K562 (cell line): Measurements from ENCODE around the gene TRNP1. TPM values are rescaled to one million over a fixed set of nuclear protein-coding genes. Genes with fewer than 3 reads are reported as not detected.

Experiments used
- ATAC-seq: fragments of 200-7000 bp; cut with Tn5 transposase; 3 replicates; pipeline ENCODE4 v1.9.1; 2020; ENCODE audit warnings: moderate library complexity
- BruUV-seq: library from RNA; stranded (reverse); fragments of 400-500 nt; replicated peaks from 2 replicates; lab custom pipeline; 2021; lab: Mats Ljungman, UMichigan
- CTCF ChIA-PET: fragments of 300-600 bp; formaldehyde crosslinking; extraction: SDS; loops from one replicate; lab custom pipeline; 2021; ENCODE audit warnings: low intra/inter-chr PET ratio; lab: Yijun Ruan, JAX
- POLR2A ChIA-PET: fragments of 300-600, 350-650 bp; sonication (Branson Sonifier 250); formaldehyde crosslinking; extraction: SDS; loops from one replicate; lab custom pipeline; 2021; ENCODE audit warnings: antibody characterized with exemption, inconsistent platforms; lab: Yijun Ruan, JAX
- DNase-seq, 4 experiments: peaks; one replicate each; pipeline versions ENCODE4 v3.0.0 to v3.0.0-alpha.2; 2011 to 2018; ENCODE audit warnings: low spot score in 3 of 4, mixed read lengths in 3 of 4; ENCODE audit errors: extremely low read depth in 1 of 4
- FAIRE-seq: peaks from 2 replicates; lab custom pipeline; 2011; peaks lifted over from hg19 to GRCh38; lab: Jason Lieb, UNC
- H2AFZ ChIP-seq: 2 replicates; pipeline ENCODE4 v1.6.0; 2011; ENCODE audit warnings: low read depth, low read length, control low read depth, inconsistent platforms
- H3K27ac ChIP-seq: fragments of 200-600 bp; 3 replicates; pipeline ENCODE4 v1.8.0; 2011; ENCODE audit warnings: low read depth, mild to moderate bottlenecking, control low read depth, inconsistent platforms, low read length, moderate library complexity, mixed read lengths; ENCODE audit errors: extremely low read depth
- H3K27me3 ChIP-seq, 2 experiments: fragments of 300-600 bp in 1 of 2; 2 replicates in 1 of 2; 3 replicates in 1 of 2; pipeline versions ENCODE4 v1.6.0 to v1.8.0; 2011; ENCODE audit warnings: inconsistent platforms in 2 of 2, low read length in 2 of 2, mild to moderate bottlenecking in 1 of 2, mixed read lengths in 1 of 2, moderate library complexity in 1 of 2; ENCODE audit not compliant: control insufficient read depth in 2 of 2, insufficient read depth in 2 of 2
- H3K36me3 ChIP-seq: fragments of 300-600 bp; 3 replicates; pipeline ENCODE4 v1.8.0; 2011; ENCODE audit warnings: mild to moderate bottlenecking, low read length, inconsistent platforms; ENCODE audit not compliant: control insufficient read depth, insufficient read depth
- H3K4me1 ChIP-seq, 2 experiments: fragments of 200-600 bp in 1 of 2; replicated peaks in 1 of 2; 2 replicates in 1 of 2; 3 replicates in 1 of 2; pipeline versions ENCODE4 v1.5.1 to v1.8.0; 2011; ENCODE audit warnings: inconsistent platforms in 2 of 2, low read length in 2 of 2, mild to moderate bottlenecking in 1 of 2, mixed read lengths in 1 of 2, moderate library complexity in 1 of 2; ENCODE audit not compliant: control insufficient read depth in 2 of 2, insufficient read depth in 2 of 2
- H3K4me2 ChIP-seq: 2 replicates; pipeline ENCODE4 v1.6.1; 2011; ENCODE audit warnings: low read length, control low read depth, inconsistent platforms, mixed read lengths; ENCODE audit not compliant: insufficient read depth
- H3K4me3 ChIP-seq: fragments of 200-600 bp; sonication (generic), shearing (Covaris generic); 2 replicates; pipeline ENCODE4 v1.5.1; 2016; ENCODE audit warnings: control low read depth, inconsistent platforms
- H3K79me2 ChIP-seq: fragments of 200-600 bp; 3 replicates; pipeline ENCODE4 v1.8.0; 2011; ENCODE audit warnings: low read length, inconsistent platforms; ENCODE audit not compliant: control insufficient read depth, insufficient read depth
- H3K9ac ChIP-seq, 2 experiments: 2 replicates each; pipeline versions ENCODE4 v1.6.0 to v1.6.1; 2011; ENCODE audit warnings: low read depth in 2 of 2, low read length in 2 of 2, control low read depth in 1 of 2, inconsistent platforms in 1 of 2, mild to moderate bottlenecking in 1 of 2, mixed read lengths in 1 of 2; ENCODE audit not compliant: insufficient read depth in 1 of 2
- H3K9me1 ChIP-seq: one replicate; pipeline ENCODE4 v1.6.0; 2011; ENCODE audit warnings: inconsistent platforms, mild to moderate bottlenecking, low read length, moderate library complexity; ENCODE audit not compliant: control insufficient read depth, insufficient read depth
- H3K9me3 ChIP-seq: replicated peaks from 2 replicates; pipeline ENCODE4 v1.5.1; 2011; ENCODE audit warnings: low read depth, low read length, inconsistent platforms; ENCODE audit not compliant: control insufficient read depth, insufficient read depth
- H4K20me1 ChIP-seq: replicated peaks from 2 replicates; pipeline ENCODE4 v1.6.1; 2011; ENCODE audit warnings: low read length, inconsistent platforms, mixed read lengths; ENCODE audit not compliant: control insufficient read depth, insufficient read depth
- ATF7 ChIP-seq: fragments of 450-650 bp; IDR thresholded peaks from 2 replicates; pipeline ENCODE4 v1.7.1; 2014; ENCODE audit warnings: mild to moderate bottlenecking, moderate library complexity
- ELF4 ChIP-seq: fragments of 450-650 bp; formaldehyde crosslinking; IDR thresholded peaks from 2 replicates; pipeline ENCODE4 v1.4.0; 2022; ENCODE audit warnings: missing genetic modification characterization
- GABPA ChIP-seq: fragments of 200-800 bp; sonication (Bioruptor generic); conservative IDR thresholded peaks from 2 replicates; pipeline ENCODE4 v1.6.1; 2016; ENCODE audit warnings: low read depth, missing genetic modification characterization, missing compliant biosample characterization
- MECOM ChIP-seq: fragments of 250-450 bp; sonication (Bioruptor Pico); IDR thresholded peaks from 2 replicates; pipeline ENCODE4 v1.8.0; 2022; ENCODE audit warnings: inconsistent platforms
- PURB ChIP-seq: sonication (generic); formaldehyde crosslinking; IDR thresholded peaks from 2 replicates; pipeline ENCODE4 v1.9.0; 2021; ENCODE audit warnings: low read depth, mild to moderate bottlenecking, missing genetic modification reagents
- RFX5 ChIP-seq: IDR thresholded peaks from 2 replicates; pipeline ENCODE4 v1.6.1; 2011; ENCODE audit warnings: low read depth, mild to moderate bottlenecking, improper control_type of control experiment, low read length
- SIX5 ChIP-seq, 2 experiments: IDR thresholded peaks; 2 replicates each; pipeline ENCODE4 v1.6.1; 2011; ENCODE audit warnings: low read length in 2 of 2, borderline replicate concordance in 1 of 2, low read depth in 1 of 2, mild to moderate bottlenecking in 1 of 2, moderate library complexity in 1 of 2; ENCODE audit not compliant: insufficient read depth in 1 of 2
- SREBF1 ChIP-seq: fragments of 150-350 bp; IDR thresholded peaks from 2 replicates; pipeline ENCODE4 v1.6.1; 2014; ENCODE audit warnings: antibody characterized with exemption, low read depth, low read length, borderline replicate concordance
- TAF15 ChIP-seq: fragments of 200-400 bp; formaldehyde crosslinking; IDR thresholded peaks from 2 replicates; pipeline ENCODE4 v1.6.1; 2017; ENCODE audit warnings: mild to moderate bottlenecking, low read depth, low read length, moderate library complexity
- TARDBP ChIP-seq: fragments of 450-650 bp; IDR thresholded peaks from 2 replicates; pipeline ENCODE4 v1.6.1; 2016
- ZNF764 ChIP-seq: fragments of 250-450 bp; sonication (Bioruptor Pico); IDR thresholded peaks from 2 replicates; pipeline ENCODE4 v1.4.0; 2020; ENCODE audit warnings: low read depth, mild to moderate bottlenecking, moderate library complexity
- ZNF785 ChIP-seq: fragments of 250-450 bp; sonication (Bioruptor Pico); IDR thresholded peaks from 2 replicates; pipeline ENCODE4 v1.4.0; 2020; ENCODE audit warnings: mild to moderate bottlenecking
- WGBS: fragments of 100-300 bp; shearing (Covaris generic); methylation state at CpG from one replicate; pipeline ENCODE4 v1.1.6; 2016; ENCODE audit warnings: low coverage, mixed read lengths; ENCODE audit not compliant: insufficient coverage; ENCODE audit errors: missing lambda C conversion rate; 5-methylcytosine and 5-hydroxymethylcytosine counted together
- in situ Hi-C: fragments of 300-500 bp; cut with MboI; formaldehyde crosslinking; loops from 4 replicates; pipeline ENCODE4 v1.15.0; 2018; ENCODE audit warnings: inconsistent platforms, mixed read lengths
- intact Hi-C: fragments of 100-400 bp; cut with micrococcal nuclease; formaldehyde crosslinking; loops from 2 replicates; pipeline ENCODE4 v1.14.2; 2022
- polyA plus RNA-seq, 8 experiments: library from polyadenylated mRNA; depleted of rRNA in 4 of 8; stranded (reverse) in 5 of 8; unstranded in 3 of 8; fragments of >200 nt; fragmentation: Nextera tagmentation in 2 of 8; fragmentation: Illumina TruSeq in 1 of 8; extraction: Ambion mirVana in 2 of 8; extraction: Trizol in 1 of 8; gene quantifications; 2 replicates each; pipeline versions ENCODE4 v1.2.1 to v1.2.3, GENCODE V29; 2011 to 2014; ENCODE audit warnings: inconsistent platforms in 1 of 8, missing spikeins in 1 of 8
- total RNA-seq, 7 experiments: library from RNA; depleted of rRNA in 6 of 7; stranded (reverse); fragments of >200 nt in 6 of 7; fragmentation: Illumina TruSeq in 2 of 7; extraction: Trizol in 2 of 7; gene quantifications; 2 replicates each; pipeline versions ENCODE4 v1.2.1 to v1.2.3, GENCODE V29; 2011 to 2021; ENCODE audit warnings: low replicate concordance in 1 of 7
- TF ChIP-seq, protein P1 (sequence below): IDR thresholded peaks from 2 replicates; pipeline ENCODE4 v1.6.1; 2012; ENCODE audit warnings: low read depth, low read length, improper control_type of control experiment, borderline replicate concordance
- TF ChIP-seq, protein P2 (sequence below), 2 experiments: fragments of 450-650 bp; IDR thresholded peaks; 2 replicates each; pipeline ENCODE4 v1.6.1; 2018; ENCODE audit warnings: mild to moderate bottlenecking in 2 of 2, low read depth in 1 of 2; ENCODE audit not compliant: partially characterized antibody in 2 of 2
- TF ChIP-seq, protein P3 (sequence below): IDR thresholded peaks from 2 replicates; pipeline ENCODE4 v1.6.1; 2011; ENCODE audit warnings: borderline replicate concordance, low read depth, mild to moderate bottlenecking, moderate library complexity, low read length; ENCODE audit not compliant: insufficient read depth, poor library complexity, severe bottlenecking

Gene TRNP1
- total and polyA plus RNA-seq, 9 of the 15 experiments (the other 6 are each of a cell fraction or from before 2014, with no cell fraction given), result 0.03 to 1.3 (median 0.95) TPM

DNA sequence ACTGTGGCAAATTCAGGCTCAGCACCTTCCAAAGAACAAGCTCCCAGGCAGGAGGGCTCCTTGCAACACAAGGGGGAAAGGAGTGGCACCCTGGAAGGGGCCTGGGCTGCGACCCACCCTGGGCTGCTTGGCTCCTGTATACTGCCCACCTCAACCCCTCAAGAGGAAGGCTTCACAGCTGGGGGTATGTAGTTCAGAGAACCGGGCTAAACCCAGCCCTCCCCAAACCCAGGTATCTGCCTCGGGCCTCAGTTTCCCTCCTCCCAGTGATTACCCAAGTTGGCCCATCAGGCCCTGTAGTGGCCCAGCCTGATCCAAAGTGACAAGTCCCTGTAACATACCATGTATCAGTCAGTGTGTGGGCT, 11.7 kb downstream of the TRNP1 start:
- Histone ChIP-seq H3K79me2 (no peaks in the 10 kb centered on the region), H3K4me1 (peaks cover 21 to 36% of the 10 kb centered on the region in 2 experiments), H3K9me1 (no peaks in the 10 kb centered on the region), H3K36me3 (no peaks in the 10 kb centered on the region), H3K9ac (peak overlapping the region in 1 of 2 experiments; percentile 68; a peak in 2 of 4 replicates), H3K4me2 (peak overlapping the region; percentile 25; the same call in 1 of the 2 replicates), H4K20me1 (no peaks in the 10 kb centered on the region), H2AFZ (peak overlapping the region; percentile 67), H3K27me3 (no peaks in the 10 kb centered on the region), H3K9me3 (no peaks in the 10 kb centered on the region), H3K4me3 (no peak overlapping the region), H3K27ac (no peak overlapping the region; the same call in 2 of the 3 replicates)
- FAIRE-seq (no peak), ATAC-seq (no peak), DNase-seq (no peak)
- 62% methylated on average over 3 of the region's 3 CpGs for WGBS
- in situ Hi-C loops, result no loop called here
- BruUV-seq, result no TSS peak
- ChIA-PET CTCF (no interaction called here), POLR2A (interaction anchor here (1.0 to 1.3 kb wide), 2 partner anchors 11 to 71 kb away, joined by 3 to 5 read pairs; no protein-coding TSS in a partner anchor)
- intact Hi-C loops, result no loop called here
- TF ChIP-seq ELF4 (CRISPR knock-in tag), result no peak
- no peak for TF ChIP-seq MECOM (CRISPR knock-in tag)
- no peak for TF ChIP-seq ATF7
- TF ChIP-seq, protein P1, sequence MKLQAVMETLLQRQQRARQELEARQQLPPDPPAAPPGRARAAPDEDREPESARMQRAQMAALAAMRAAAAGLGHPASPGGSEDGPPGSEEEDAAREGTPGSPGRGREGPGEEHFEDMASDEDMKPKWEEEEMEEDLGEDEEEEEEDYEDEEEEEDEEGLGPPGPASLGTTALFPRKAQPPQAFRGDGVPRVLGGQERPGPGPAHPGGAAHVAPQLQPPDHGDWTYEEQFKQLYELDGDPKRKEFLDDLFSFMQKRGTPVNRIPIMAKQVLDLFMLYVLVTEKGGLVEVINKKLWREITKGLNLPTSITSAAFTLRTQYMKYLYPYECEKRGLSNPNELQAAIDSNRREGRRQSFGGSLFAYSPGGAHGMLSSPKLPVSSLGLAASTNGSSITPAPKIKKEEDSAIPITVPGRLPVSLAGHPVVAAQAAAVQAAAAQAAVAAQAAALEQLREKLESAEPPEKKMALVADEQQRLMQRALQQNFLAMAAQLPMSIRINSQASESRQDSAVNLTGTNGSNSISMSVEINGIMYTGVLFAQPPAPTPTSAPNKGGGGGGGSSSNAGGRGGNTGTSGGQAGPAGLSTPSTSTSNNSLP, result no peak
- no peak for TF ChIP-seq SIX5 (IDR thresholded peaks at IDR 0.05; ENCODE audit: borderline replicate concordance in 1 of 2, insufficient read depth in 1 of 2, low read depth in 1 of 2, low read length in 2 of 2)
- no peak for TF ChIP-seq ZNF764 (CRISPR knock-in tag)
- TF ChIP-seq, protein P2, sequence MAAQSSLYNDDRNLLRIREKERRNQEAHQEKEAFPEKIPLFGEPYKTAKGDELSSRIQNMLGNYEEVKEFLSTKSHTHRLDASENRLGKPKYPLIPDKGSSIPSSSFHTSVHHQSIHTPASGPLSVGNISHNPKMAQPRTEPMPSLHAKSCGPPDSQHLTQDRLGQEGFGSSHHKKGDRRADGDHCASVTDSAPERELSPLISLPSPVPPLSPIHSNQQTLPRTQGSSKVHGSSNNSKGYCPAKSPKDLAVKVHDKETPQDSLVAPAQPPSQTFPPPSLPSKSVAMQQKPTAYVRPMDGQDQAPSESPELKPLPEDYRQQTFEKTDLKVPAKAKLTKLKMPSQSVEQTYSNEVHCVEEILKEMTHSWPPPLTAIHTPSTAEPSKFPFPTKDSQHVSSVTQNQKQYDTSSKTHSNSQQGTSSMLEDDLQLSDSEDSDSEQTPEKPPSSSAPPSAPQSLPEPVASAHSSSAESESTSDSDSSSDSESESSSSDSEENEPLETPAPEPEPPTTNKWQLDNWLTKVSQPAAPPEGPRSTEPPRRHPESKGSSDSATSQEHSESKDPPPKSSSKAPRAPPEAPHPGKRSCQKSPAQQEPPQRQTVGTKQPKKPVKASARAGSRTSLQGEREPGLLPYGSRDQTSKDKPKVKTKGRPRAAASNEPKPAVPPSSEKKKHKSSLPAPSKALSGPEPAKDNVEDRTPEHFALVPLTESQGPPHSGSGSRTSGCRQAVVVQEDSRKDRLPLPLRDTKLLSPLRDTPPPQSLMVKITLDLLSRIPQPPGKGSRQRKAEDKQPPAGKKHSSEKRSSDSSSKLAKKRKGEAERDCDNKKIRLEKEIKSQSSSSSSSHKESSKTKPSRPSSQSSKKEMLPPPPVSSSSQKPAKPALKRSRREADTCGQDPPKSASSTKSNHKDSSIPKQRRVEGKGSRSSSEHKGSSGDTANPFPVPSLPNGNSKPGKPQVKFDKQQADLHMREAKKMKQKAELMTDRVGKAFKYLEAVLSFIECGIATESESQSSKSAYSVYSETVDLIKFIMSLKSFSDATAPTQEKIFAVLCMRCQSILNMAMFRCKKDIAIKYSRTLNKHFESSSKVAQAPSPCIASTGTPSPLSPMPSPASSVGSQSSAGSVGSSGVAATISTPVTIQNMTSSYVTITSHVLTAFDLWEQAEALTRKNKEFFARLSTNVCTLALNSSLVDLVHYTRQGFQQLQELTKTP (IDR thresholded peaks at IDR 0.05; ENCODE audit: low read depth in 1 of 2, partially characterized antibody in 2 of 2), result no peak
- no peak for TF ChIP-seq ZNF785 (CRISPR knock-in tag)
- no peak for TF ChIP-seq GABPA (tag)
- TF ChIP-seq, protein P3, sequence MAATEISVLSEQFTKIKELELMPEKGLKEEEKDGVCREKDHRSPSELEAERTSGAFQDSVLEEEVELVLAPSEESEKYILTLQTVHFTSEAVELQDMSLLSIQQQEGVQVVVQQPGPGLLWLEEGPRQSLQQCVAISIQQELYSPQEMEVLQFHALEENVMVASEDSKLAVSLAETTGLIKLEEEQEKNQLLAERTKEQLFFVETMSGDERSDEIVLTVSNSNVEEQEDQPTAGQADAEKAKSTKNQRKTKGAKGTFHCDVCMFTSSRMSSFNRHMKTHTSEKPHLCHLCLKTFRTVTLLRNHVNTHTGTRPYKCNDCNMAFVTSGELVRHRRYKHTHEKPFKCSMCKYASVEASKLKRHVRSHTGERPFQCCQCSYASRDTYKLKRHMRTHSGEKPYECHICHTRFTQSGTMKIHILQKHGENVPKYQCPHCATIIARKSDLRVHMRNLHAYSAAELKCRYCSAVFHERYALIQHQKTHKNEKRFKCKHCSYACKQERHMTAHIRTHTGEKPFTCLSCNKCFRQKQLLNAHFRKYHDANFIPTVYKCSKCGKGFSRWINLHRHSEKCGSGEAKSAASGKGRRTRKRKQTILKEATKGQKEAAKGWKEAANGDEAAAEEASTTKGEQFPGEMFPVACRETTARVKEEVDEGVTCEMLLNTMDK, result no peak
- no peak for TF ChIP-seq PURB (CRISPR knock-in tag)
- no peak for TF ChIP-seq TAF15
- TF ChIP-seq RFX5, result no peak
- no peak for TF ChIP-seq SREBF1
- TF ChIP-seq TARDBP, result no peak
